ENCODE measurements around the gene DNAH6.

The DNAH6 gene

GRCh38 chr2:84631985-84632384, 115.7 kb downstream of the DNAH6 start:
- no peak for DNase-seq (ENCODE audit: low read depth)

- DNase-seq (ENCODE audit: low read depth), result no peak
Measured at GRCh38 chr2:84636080-84636971, 120.0 kb downstream of the DNAH6 start.

GRCh38 chr2:84639751-84640150, 123.5 kb downstream of the DNAH6 start:
- DNase-seq (ENCODE audit: low read depth), result no peak

GRCh38 chr2:84640411-84640810, 124.1 kb downstream of the DNAH6 start:
- no peak for DNase-seq (ENCODE audit: low read depth)

GRCh38 chr2:84641021-84641420, 124.7 kb downstream of the DNAH6 start:
- no peak for DNase-seq (ENCODE audit: low read depth)

GRCh38 chr2:84643991-84644390, 127.7 kb downstream of the DNAH6 start:
- no peak for DNase-seq (ENCODE audit: low read depth)

- DNase-seq (ENCODE audit: low read depth), result no peak
Measured at GRCh38 chr2:84646514-84646913, 130.2 kb downstream of the DNAH6 start.

GRCh38 chr2:84647267-84647666, 131.0 kb downstream of the DNAH6 start:
- DNase-seq (ENCODE audit: low read depth), result no peak

- no peak for DNase-seq (ENCODE audit: low read depth)
Measured at GRCh38 chr2:84649058-84649457, 132.8 kb downstream of the DNAH6 start.

GRCh38 chr2:84649487-84650142, 133.3 kb downstream of the DNAH6 start:
- no peak for DNase-seq (ENCODE audit: low read depth)

- no peak for DNase-seq (ENCODE audit: low read depth)
Measured at GRCh38 chr2:84652431-84652830, 136.1 kb downstream of the DNAH6 start.

- no peak for DNase-seq (ENCODE audit: low read depth)
Measured at GRCh38 chr2:84653302-84653701, 137.0 kb downstream of the DNAH6 start.

GRCh38 chr2:84654414-84654813, 138.1 kb downstream of the DNAH6 start:
- DNase-seq (ENCODE audit: low read depth), result no peak

GRCh38 chr2:84669122-84669521, 152.8 kb downstream of the DNAH6 start:
- DNase-seq (ENCODE audit: low read depth), result no peak

GRCh38 chr2:84674099-84674498, 157.8 kb downstream of the DNAH6 start:
- DNase-seq (ENCODE audit: low read depth), result no peak

- no peak for DNase-seq (ENCODE audit: low read depth)
Measured at GRCh38 chr2:84674586-84674985, 158.3 kb downstream of the DNAH6 start.

- no peak for DNase-seq (ENCODE audit: low read depth)
Measured at GRCh38 chr2:84676295-84676694, 160.0 kb downstream of the DNAH6 start.

GRCh38 chr2:84678214-84678613, 161.9 kb downstream of the DNAH6 start:
- no peak for DNase-seq (ENCODE audit: low read depth)

- DNase-seq (ENCODE audit: low read depth), result no peak
Measured at GRCh38 chr2:84686783-84687476, 170.6 kb downstream of the DNAH6 start.

GRCh38 chr2:84687498-84688149, 171.3 kb downstream of the DNAH6 start:
- no peak for DNase-seq (ENCODE audit: low read depth)

- DNase-seq (ENCODE audit: low read depth), result no peak
Measured at GRCh38 chr2:84690225-84690624, 173.9 kb downstream of the DNAH6 start.

GRCh38 chr2:84694088-84694622, 177.9 kb downstream of the DNAH6 start:
- no peak for DNase-seq (ENCODE audit: low read depth)
